Raji (cell line): ENCODE measurements around the gene NKX6-1.

Source experiments
- POLR2A ChIP-seq: IDR thresholded peaks from 2 replicates; pipeline ENCODE4 v1.6.1; 2011; ENCODE audit warnings: low read depth, low read length, control low read depth; ENCODE audit not compliant: insufficient read depth

Gene NKX6-1

GRCh38 chr4:84498935-84499623 is at the start of gene NKX6-1:
NKX6-1 (minus strand) TSS chr4:84499292; CDS start chr4:84498228, 1,064 bp downstream.
- no peak for TF ChIP-seq POLR2A

- no peak for TF ChIP-seq POLR2A
These were observed 48.1 kb upstream of the NKX6-1 start for GRCh38 chr4:84547211-84547610.

GRCh38 chr4:84545093-84545492 is 46.0 kb upstream of the NKX6-1 start:
- no peak for TF ChIP-seq POLR2A

- TF ChIP-seq POLR2A: no peak
These were observed 36.8 kb upstream of the NKX6-1 start for GRCh38 chr4:84535901-84536300.

DNA sequence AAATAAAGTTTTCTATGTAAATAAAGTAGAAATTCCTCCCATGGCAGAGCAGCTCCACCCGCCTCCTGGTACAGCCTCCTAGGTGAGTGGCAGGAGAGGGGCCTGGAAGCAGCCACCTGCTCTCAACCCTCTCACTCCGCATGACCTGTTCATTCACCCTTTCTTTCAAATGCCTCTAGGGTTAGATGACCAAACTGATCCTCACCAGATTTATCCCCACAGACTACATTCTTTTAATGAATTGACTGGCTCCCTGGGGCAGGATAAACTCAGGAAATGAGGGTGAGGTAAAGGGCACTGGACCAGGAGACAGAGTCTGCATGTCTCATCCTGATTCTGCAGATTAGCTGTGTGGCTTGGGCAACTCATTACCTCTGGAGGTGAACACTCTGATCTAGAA is 32.6 kb upstream of the NKX6-1 start:
- no peak for TF ChIP-seq POLR2A

- TF ChIP-seq POLR2A: no peak
These were observed 31.8 kb upstream of the NKX6-1 start for GRCh38 chr4:84530871-84531270.

- TF ChIP-seq POLR2A: no peak
These were observed 31.4 kb upstream of the NKX6-1 start for GRCh38 chr4:84530454-84530853.

DNA sequence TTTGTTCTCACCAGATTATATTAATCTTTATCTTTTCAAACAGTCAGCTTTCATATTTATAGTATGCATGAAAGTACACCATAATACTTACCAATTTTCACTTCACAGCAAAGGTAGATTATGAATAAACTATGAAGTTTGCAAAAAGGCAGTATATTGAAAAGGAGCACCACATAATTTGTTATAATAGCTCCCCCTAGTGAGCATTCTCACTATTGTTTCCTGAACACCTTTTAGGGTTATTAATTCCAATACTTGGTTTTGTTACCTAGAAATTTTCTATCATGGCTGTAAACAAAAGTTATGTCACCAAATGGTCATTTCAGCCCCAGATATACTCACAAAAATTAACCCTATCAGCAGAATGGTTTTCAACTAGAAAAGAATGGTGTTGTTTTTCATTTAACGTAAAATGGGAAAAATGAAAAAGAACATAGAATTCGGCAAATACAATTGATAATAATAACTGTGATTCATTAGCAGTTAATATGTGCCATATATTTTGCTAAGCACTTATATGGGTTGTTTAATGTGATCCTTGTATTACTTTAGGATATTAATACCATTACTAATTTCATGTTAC is 30.2 kb upstream of the NKX6-1 start:
- TF ChIP-seq POLR2A: no peak

DNA sequence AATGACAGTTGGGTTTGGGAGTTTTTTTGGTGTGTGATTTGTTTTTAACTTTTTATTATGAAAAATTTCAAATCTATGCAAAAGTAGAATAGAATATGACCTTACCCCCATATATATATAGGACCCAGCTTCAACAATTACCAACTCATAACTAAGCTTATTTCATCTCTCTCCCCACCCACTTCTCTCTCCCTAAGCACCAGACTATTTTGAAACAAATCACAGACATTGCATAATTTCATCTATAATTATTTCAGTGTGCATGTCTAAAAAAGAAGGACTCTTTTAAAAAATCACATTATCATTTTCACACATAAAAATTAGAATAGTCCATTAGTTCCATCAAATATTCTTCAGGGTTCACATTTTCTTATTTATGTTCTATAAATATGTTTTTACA is 28.3 kb upstream of the NKX6-1 start:
- TF ChIP-seq POLR2A: no peak

DNA sequence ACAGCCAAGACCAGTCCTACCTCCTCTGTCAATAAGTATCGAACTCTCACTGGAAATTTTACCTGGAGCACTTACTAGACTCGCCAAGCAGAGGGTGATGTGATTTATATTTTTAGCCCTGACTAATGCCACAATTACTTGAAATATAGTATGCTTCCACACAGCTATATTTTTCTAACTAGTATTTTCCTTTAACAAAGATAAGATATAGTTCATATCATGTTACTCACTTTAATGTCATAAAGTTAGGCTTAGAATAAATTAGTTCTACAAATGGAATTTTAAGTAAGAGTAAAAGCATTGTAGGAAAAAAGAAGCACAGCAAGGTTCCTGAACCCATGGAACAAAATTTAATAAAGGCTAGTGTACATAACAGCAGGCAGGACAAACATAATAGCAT is 16.0 kb upstream of the NKX6-1 start:
- no peak for TF ChIP-seq POLR2A

DNA sequence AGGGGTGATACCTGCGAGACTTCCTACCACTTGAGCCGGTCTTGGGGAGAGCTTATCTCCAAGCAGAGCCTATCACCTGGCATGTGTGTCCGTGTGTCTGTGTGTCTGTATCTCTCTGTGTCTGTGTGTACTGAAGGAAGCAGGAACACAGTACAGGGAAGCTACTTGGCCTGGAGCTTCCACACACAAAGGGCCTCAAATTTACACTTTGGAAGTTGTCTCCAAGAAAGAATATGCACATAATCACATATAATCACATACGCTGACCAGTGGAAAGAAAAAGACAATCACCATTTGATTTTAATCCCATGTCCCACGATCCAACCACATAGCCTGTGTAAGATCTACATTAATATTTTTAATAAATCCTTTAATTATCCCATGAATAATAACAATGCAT is 13.2 kb upstream of the NKX6-1 start:
- no peak for TF ChIP-seq POLR2A

GRCh38 chr4:84511703-84512102 is 12.6 kb upstream of the NKX6-1 start:
- TF ChIP-seq POLR2A: no peak

DNA sequence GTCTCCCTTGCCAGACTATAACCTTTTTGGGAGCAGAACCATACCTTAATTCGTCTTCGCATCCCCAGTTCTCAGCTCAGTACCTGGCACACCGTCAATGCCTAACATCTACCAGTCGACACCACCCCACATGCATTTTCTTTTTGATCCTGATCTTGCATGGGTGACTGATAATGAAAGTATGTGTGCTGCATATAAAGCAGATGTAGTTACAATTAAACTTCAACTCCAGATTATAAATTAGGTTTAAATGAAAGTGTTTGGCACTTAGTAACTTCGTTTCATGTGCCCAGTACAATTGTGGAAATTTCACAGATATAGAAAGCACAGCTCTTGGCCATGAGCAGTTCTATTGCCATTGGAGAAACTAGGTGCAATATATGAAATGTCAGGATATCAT is 8.8 kb upstream of the NKX6-1 start:
- TF ChIP-seq POLR2A: no peak

- TF ChIP-seq POLR2A: no peak
These were observed 5.7 kb upstream of the NKX6-1 start for GRCh38 chr4:84504821-84505220.

- no peak for TF ChIP-seq POLR2A
These were observed 4.7 kb upstream of the NKX6-1 start for GRCh38 chr4:84503495-84504437.

GRCh38 chr4:84502955-84503373 is 3.9 kb upstream of the NKX6-1 start:
- TF ChIP-seq POLR2A: no peak
